Common myeloid progenitor, CD34-positive (primary cell): ENCODE results near the gene CDV3.

Source experiments
- CTCF ChIA-PET: fragments of 350-600 bp; sonication (Branson Sonifier 250); formaldehyde crosslinking; loops from one replicate; lab custom pipeline; 2021; ENCODE audit warnings: antibody characterized with exemption; lab: Charles Lee
- POLR2A ChIA-PET: fragments of 350-600 bp; sonication (Branson Sonifier 250); formaldehyde crosslinking; loops from one replicate; lab custom pipeline; 2021; ENCODE audit warnings: antibody characterized with exemption; lab: Charles Lee
- DNase-seq, 3 donors: peaks; one replicate each; pipeline versions ENCODE4 v3.0.0 to v3.0.0-alpha.2; 2013
- H3K27ac ChIP-seq, 2 experiments: 1 replicate in 1 of 2; 2 replicates in 1 of 2; pipeline ENCODE4 v1.7.0; 2013; ENCODE audit warnings: inconsistent platforms in 2 of 2, low read length in 2 of 2, mild to moderate bottlenecking in 2 of 2, low read depth in 1 of 2, moderate library complexity in 1 of 2; ENCODE audit not compliant: severe bottlenecking in 2 of 2, insufficient read depth in 1 of 2, poor library complexity in 1 of 2
- H3K27me3 ChIP-seq, 5 experiments: replicated peaks in 2 of 5; 1 replicate in 3 of 5; 2 replicates in 2 of 5; pipeline versions ENCODE4 v1.6.1 to v1.7.0; 2013; ENCODE audit warnings: low read length in 4 of 5, mild to moderate bottlenecking in 2 of 5, moderate library complexity in 2 of 5, inconsistent platforms in 1 of 5; ENCODE audit not compliant: insufficient read depth in 5 of 5, control insufficient read depth in 4 of 5
- H3K36me3 ChIP-seq, 4 experiments: 1 replicate in 2 of 4; 2 replicates in 2 of 4; pipeline versions ENCODE4 v1.6.1 to v1.7.0; 2013; ENCODE audit warnings: low read length in 3 of 4, control low read depth in 1 of 4, mild to moderate bottlenecking in 1 of 4; ENCODE audit not compliant: control insufficient read depth in 4 of 4, insufficient read depth in 4 of 4
- H3K4me1 ChIP-seq, 4 experiments: 1 replicate in 3 of 4; 2 replicates in 1 of 4; pipeline versions ENCODE4 v1.6.1 to v1.7.1; 2013; ENCODE audit warnings: low read length in 3 of 4, mild to moderate bottlenecking in 3 of 4, control low read depth in 1 of 4, inconsistent platforms in 1 of 4, moderate library complexity in 1 of 4; ENCODE audit not compliant: control insufficient read depth in 4 of 4, insufficient read depth in 4 of 4; ENCODE audit errors: control extremely low read depth in 1 of 4
- H3K4me3 ChIP-seq, 7 experiments: 1 replicate in 4 of 7; 2 replicates in 3 of 7; pipeline versions ENCODE4 v1.5.1 to v1.7.0; 2013; ENCODE audit warnings: mild to moderate bottlenecking in 7 of 7, low read length in 6 of 7, moderate library complexity in 6 of 7, inconsistent platforms in 2 of 7, low read depth in 2 of 7, control low read depth in 1 of 7; ENCODE audit not compliant: insufficient read depth in 4 of 7, control insufficient read depth in 1 of 7; ENCODE audit errors: extremely low read depth in 1 of 7
- H3K9me3 ChIP-seq, 5 experiments: 1 replicate in 4 of 5; 2 replicates in 1 of 5; pipeline versions ENCODE4 v1.6.1 to v1.7.1; 2013; ENCODE audit warnings: low read length in 4 of 5, mild to moderate bottlenecking in 2 of 5, inconsistent platforms in 1 of 5, low read depth in 1 of 5, moderate library complexity in 1 of 5; ENCODE audit not compliant: control insufficient read depth in 4 of 5, insufficient read depth in 2 of 5; ENCODE audit errors: control extremely low read depth in 1 of 5
- WGBS: methylation state at CpG from one replicate; pipeline ENCODE4 v1.1.5; 2013; ENCODE audit not compliant: insufficient coverage; 5-methylcytosine and 5-hydroxymethylcytosine counted together

The CDV3 gene

DNA sequence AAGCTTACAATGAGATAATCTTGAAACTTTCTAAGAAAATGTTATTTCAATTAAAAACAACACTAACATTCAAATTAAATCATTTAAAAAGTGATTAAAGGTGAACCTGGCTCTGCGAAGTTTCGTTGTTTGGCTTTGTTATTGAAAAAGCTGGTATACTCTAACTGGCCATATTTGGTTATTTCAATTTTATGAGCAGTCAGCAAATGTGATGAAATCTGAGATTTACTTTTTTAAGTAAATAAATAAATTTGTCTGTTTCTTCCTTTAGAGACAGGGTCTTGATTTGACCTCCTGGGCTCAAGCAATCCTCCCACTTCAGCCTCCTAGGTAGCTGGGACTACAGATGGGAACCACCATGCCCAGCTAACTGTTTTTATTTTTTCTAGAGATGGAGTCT is 38.0 kb downstream of the CDV3 start:
- no peaks in the 10 kb centered on the region for H3K9me3 ChIP-seq
- no peak overlapping the region for H3K27ac ChIP-seq
- ChIA-PET POLR2A (interaction anchor here (0.8 kb wide), 1 partner anchor 87 kb away, joined by 5 read pairs; no protein-coding TSS in a partner anchor), CTCF (interaction anchor here (1.1 kb wide), 1 partner anchor 11 kb away, joined by 4 read pairs; no protein-coding TSS in a partner anchor)
- H3K27me3 ChIP-seq, result no peaks in the 10 kb centered on the region
- no peak overlapping the region for H3K4me3 ChIP-seq
- no CpG with 5 or more reads among the region's 2 CpGs for WGBS
- DNase-seq, result no peak
- H3K4me1 ChIP-seq, result no peaks in the 10 kb centered on the region
- peaks cover 28 to 81% (median 57%) of the 10 kb centered on the region in 4 experiments for H3K36me3 ChIP-seq

- no peaks in the 10 kb centered on the region for H3K27me3 ChIP-seq
- no peaks in the 10 kb centered on the region for H3K9me3 ChIP-seq
- POLR2A ChIA-PET, result no interaction called here
- H3K4me1 ChIP-seq, result no peaks in the 10 kb centered on the region
- H3K4me3 ChIP-seq, result no peak overlapping the region
- no peak for DNase-seq
- 96% methylated on average over 10 of the region's 13 CpGs for WGBS
- peaks cover 21 to 89% (median 57%) of the 10 kb centered on the region in 4 experiments for H3K36me3 ChIP-seq
- CTCF ChIA-PET, result no interaction called here
- no peak overlapping the region for H3K27ac ChIP-seq
Observed at GRCh38 chr3:133620066-133620784, 46.7 kb downstream of the CDV3 start.

- peaks cover 32 to 68% (median 55%) of the 10 kb centered on the region in 4 experiments for H3K36me3 ChIP-seq
- H3K9me3 ChIP-seq, result no peaks in the 10 kb centered on the region
- H3K4me1 ChIP-seq, result no peaks in the 10 kb centered on the region
- ChIA-PET CTCF (no interaction called here), POLR2A (no interaction called here)
- no peaks in the 10 kb centered on the region for H3K27me3 ChIP-seq
- H3K4me3 ChIP-seq, result no peak overlapping the region
- no peak for DNase-seq
- H3K27ac ChIP-seq, result no peak overlapping the region
Observed at GRCh38 chr3:133627789-133628188, 54.3 kb downstream of the CDV3 start.

GRCh38 chr3:133629146-133629545 is 55.7 kb downstream of the CDV3 start:
- Histone ChIP-seq H3K36me3 (peaks cover 32 to 69% (median 54%) of the 10 kb centered on the region in 4 experiments), H3K27ac (peak overlapping the region in 1 of 2 experiments; percentile 30), H3K27me3 (no peaks in the 10 kb centered on the region), H3K4me3 (no peak overlapping the region), H3K9me3 (no peaks in the 10 kb centered on the region), H3K4me1 (no peaks in the 10 kb centered on the region)
- no CpG with 5 or more reads among the region's 2 CpGs for WGBS
- ChIA-PET POLR2A (interaction anchor here (0.6 kb wide), 1 partner anchor 16 kb away, joined by 4 read pairs; no protein-coding TSS in a partner anchor), CTCF (no interaction called here)
- DNase-seq, result no peak

GRCh38 chr3:133633439-133633838 is 60.0 kb downstream of the CDV3 start:
- no peaks in the 10 kb centered on the region for H3K9me3 ChIP-seq
- ChIA-PET CTCF (interaction anchor here (0.7 kb wide), 1 partner anchor 17 kb away, joined by 3 read pairs; no protein-coding TSS in a partner anchor), POLR2A (no interaction called here)
- no peak for DNase-seq
- peaks cover 32 to 81% (median 56%) of the 10 kb centered on the region in 4 experiments for H3K36me3 ChIP-seq
- no peak overlapping the region for H3K4me3 ChIP-seq
- H3K27ac ChIP-seq, result no peak overlapping the region
- no peaks in the 10 kb centered on the region for H3K4me1 ChIP-seq
- no peaks in the 10 kb centered on the region for H3K27me3 ChIP-seq
- WGBS, result 100% methylated on average over 3 of the region's 4 CpGs
